K562 (cell line): ENCODE measurements around the gene FRMD4A.

ENCODE experiments used
- ZNF274 ChIP-seq: IDR thresholded peaks from 2 replicates; pipeline ENCODE4 v1.6.1; 2011; ENCODE audit warnings: low read depth, mild to moderate bottlenecking, low read length, moderate library complexity, borderline replicate concordance
- ZNF282 ChIP-seq: sonication (generic); formaldehyde crosslinking; IDR thresholded peaks from 2 replicates; pipeline ENCODE4 v1.8.1; 2023; ENCODE audit warnings: missing genetic modification reagents

DNA sequence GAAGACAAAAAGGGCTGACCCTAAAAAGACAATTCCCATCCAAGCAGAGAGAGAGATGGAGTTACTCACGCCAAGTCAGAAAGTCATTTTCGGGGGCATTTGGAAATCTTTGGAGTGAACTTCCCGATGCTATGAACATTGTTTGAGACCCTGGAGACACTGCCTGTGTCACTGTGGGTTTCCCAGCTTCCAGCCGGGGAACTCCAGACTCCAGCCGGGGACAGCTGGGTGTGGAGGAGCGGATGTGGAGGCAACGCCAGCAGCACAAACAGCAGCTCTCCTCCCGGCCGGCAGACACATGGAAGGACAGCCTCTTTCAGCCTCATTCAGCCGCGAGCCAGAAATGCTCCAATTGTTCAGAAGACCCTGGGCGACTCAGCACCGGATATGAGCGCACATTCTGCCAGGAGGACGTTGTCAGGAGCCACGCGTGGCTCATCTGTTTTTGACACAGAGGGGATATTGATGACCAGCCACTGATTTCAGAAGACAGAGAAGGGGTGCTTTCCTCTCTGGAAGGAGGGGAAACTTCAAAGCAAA, 646.4 kb downstream of the FRMD4A start:
- no peak for TF ChIP-seq ZNF282 (CRISPR knock-in tag)
- TF ChIP-seq ZNF274 = no peak
